K562 (cell line): ENCODE results near the gene RGL2.

ENCODE experiments used
- ATF4 ChIP-seq: fragments of 450-650 bp; formaldehyde crosslinking; IDR thresholded peaks from 2 replicates; pipeline ENCODE4 v1.4.0; 2022; ENCODE audit warnings: mild to moderate bottlenecking, moderate library complexity
- PHF8 ChIP-seq: fragments of 200-600 bp; sonication (generic); IDR thresholded peaks from 2 replicates; pipeline ENCODE4 v1.6.1; 2012; ENCODE audit warnings: mixed run types, mild to moderate bottlenecking, inconsistent platforms, low read length, moderate library complexity, borderline replicate concordance
- SIN3A ChIP-seq, 2 experiments: fragments of 150-350 bp in 1 of 2; IDR thresholded peaks; 2 replicates each; pipeline ENCODE4 v1.6.1; 2011 to 2016; ENCODE audit warnings: borderline replicate concordance in 2 of 2, low read depth in 2 of 2, low read length in 2 of 2, mild to moderate bottlenecking in 2 of 2, moderate library complexity in 2 of 2; ENCODE audit not compliant: control insufficient read depth in 1 of 2
- U2AF1 ChIP-seq: fragments of 200-400 bp; formaldehyde crosslinking; optimal IDR thresholded peaks from 2 replicates; pipeline ENCODE3; 2017; ENCODE audit warnings: mild to moderate bottlenecking, low read depth, low read length, moderate library complexity
- ZNF24 ChIP-seq: fragments of 450-650 bp; IDR thresholded peaks from 2 replicates; pipeline ENCODE4 v1.6.1; 2016
- TF ChIP-seq, protein P1 (sequence below): sonication (generic); formaldehyde crosslinking; IDR thresholded peaks from 2 replicates; pipeline ENCODE4 v1.8.0; 2023; ENCODE audit warnings: missing genetic modification reagents, mild to moderate bottlenecking, borderline replicate concordance
- TF ChIP-seq, protein P2 (sequence below), 3 experiments: IDR thresholded peaks in 2 of 3; conservative IDR thresholded peaks in 1 of 3; 2 replicates each; pipeline ENCODE4 v1.5.1; 2011 to 2012; ENCODE audit warnings: low read length in 3 of 3, mild to moderate bottlenecking in 3 of 3, control low read depth in 2 of 3, improper control_type of control experiment in 1 of 3, inconsistent platforms in 1 of 3, low read depth in 1 of 3, mixed read lengths in 1 of 3, moderate library complexity in 1 of 3; ENCODE audit not compliant: insufficient read depth in 2 of 3

- TF ChIP-seq U2AF1 (no peak), ATF4 (CRISPR knock-in tag) (no peak), ZNF24 (no peak), SIN3A (IDR thresholded peaks at IDR 0.05; ENCODE audit: borderline replicate concordance in 2 of 2, control insufficient read depth in 1 of 2, low read depth in 2 of 2, low read length in 2 of 2) (no peak), PHF8 (no peak)
- TF ChIP-seq, protein P1, sequence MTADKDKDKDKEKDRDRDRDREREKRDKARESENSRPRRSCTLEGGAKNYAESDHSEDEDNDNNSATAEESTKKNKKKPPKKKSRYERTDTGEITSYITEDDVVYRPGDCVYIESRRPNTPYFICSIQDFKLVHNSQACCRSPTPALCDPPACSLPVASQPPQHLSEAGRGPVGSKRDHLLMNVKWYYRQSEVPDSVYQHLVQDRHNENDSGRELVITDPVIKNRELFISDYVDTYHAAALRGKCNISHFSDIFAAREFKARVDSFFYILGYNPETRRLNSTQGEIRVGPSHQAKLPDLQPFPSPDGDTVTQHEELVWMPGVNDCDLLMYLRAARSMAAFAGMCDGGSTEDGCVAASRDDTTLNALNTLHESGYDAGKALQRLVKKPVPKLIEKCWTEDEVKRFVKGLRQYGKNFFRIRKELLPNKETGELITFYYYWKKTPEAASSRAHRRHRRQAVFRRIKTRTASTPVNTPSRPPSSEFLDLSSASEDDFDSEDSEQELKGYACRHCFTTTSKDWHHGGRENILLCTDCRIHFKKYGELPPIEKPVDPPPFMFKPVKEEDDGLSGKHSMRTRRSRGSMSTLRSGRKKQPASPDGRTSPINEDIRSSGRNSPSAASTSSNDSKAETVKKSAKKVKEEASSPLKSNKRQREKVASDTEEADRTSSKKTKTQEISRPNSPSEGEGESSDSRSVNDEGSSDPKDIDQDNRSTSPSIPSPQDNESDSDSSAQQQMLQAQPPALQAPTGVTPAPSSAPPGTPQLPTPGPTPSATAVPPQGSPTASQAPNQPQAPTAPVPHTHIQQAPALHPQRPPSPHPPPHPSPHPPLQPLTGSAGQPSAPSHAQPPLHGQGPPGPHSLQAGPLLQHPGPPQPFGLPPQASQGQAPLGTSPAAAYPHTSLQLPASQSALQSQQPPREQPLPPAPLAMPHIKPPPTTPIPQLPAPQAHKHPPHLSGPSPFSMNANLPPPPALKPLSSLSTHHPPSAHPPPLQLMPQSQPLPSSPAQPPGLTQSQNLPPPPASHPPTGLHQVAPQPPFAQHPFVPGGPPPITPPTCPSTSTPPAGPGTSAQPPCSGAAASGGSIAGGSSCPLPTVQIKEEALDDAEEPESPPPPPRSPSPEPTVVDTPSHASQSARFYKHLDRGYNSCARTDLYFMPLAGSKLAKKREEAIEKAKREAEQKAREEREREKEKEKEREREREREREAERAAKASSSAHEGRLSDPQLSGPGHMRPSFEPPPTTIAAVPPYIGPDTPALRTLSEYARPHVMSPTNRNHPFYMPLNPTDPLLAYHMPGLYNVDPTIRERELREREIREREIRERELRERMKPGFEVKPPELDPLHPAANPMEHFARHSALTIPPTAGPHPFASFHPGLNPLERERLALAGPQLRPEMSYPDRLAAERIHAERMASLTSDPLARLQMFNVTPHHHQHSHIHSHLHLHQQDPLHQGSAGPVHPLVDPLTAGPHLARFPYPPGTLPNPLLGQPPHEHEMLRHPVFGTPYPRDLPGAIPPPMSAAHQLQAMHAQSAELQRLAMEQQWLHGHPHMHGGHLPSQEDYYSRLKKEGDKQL (CRISPR knock-in tag) = no peak
- TF ChIP-seq, protein P2, sequence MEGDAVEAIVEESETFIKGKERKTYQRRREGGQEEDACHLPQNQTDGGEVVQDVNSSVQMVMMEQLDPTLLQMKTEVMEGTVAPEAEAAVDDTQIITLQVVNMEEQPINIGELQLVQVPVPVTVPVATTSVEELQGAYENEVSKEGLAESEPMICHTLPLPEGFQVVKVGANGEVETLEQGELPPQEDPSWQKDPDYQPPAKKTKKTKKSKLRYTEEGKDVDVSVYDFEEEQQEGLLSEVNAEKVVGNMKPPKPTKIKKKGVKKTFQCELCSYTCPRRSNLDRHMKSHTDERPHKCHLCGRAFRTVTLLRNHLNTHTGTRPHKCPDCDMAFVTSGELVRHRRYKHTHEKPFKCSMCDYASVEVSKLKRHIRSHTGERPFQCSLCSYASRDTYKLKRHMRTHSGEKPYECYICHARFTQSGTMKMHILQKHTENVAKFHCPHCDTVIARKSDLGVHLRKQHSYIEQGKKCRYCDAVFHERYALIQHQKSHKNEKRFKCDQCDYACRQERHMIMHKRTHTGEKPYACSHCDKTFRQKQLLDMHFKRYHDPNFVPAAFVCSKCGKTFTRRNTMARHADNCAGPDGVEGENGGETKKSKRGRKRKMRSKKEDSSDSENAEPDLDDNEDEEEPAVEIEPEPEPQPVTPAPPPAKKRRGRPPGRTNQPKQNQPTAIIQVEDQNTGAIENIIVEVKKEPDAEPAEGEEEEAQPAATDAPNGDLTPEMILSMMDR (IDR thresholded peaks at IDR 0.05 in 2 of 3, conservative IDR thresholded peaks at IDR 0.05 in 1 of 3; ENCODE audit: insufficient read depth in 2 of 3, low read depth in 1 of 3, low read length in 3 of 3) = no peak
Measured at GRCh38 chr6:33286946-33287914, 11.5 kb downstream of the RGL2 start.
